ENCODE results near the gene SMYD3.

The SMYD3 gene

DNA sequence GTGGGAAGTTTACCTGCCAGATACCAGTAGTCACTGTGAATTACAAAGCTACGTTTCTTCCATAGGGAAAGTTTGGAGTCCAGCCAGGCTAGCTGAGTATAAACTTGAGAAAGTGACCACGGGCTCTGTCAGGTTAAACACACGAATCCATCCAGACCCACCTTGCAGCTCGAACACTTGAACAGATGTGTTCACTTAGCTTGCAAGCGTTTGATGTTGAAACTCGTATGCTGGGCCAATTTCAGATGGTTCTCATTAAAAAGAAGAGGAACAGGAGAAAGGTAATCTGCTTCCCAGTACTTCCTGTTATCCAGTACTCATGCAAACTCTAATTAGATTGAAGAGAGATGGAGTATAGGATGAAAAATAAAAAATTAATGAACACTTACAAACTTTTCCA, 636.4 kb downstream of the SMYD3 start:
- DNase-seq (ENCODE audit: low spot score), result no peak

DNA sequence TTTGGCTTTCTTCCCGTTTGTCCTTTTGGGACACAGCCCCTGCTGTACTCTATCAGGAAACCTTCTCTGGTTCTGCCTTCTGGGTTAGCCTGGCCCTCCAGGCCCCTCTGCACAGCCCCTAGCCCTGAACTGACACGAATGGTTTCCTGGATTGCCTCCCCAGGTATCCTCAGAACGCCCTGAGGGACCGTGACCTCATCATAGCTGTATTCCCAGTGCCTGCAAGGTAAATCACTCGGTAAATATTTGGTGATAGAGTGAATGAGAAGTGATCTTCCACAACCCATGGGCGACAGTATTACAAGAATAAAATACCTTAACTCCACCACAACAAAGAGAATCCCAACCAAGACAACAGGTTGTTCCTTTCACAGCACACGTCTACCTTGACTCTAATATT, 637.2 kb downstream of the SMYD3 start:
- DNase-seq (ENCODE audit: low spot score), result no peak

GRCh38 chr1:245867738-245868137, 639.3 kb downstream of the SMYD3 start:
- no peak for DNase-seq (ENCODE audit: low spot score)

GRCh38 chr1:245864872-245865271, 642.2 kb downstream of the SMYD3 start:
- DNase-seq (ENCODE audit: low spot score), result no peak

GRCh38 chr1:245863566-245864184, 643.4 kb downstream of the SMYD3 start:
- DNase-seq (ENCODE audit: low spot score), result no peak

GRCh38 chr1:245862812-245863540, 644.1 kb downstream of the SMYD3 start:
- no peak for DNase-seq (ENCODE audit: low spot score)

- DNase-seq (ENCODE audit: low spot score), result no peak
Measured at GRCh38 chr1:245860657-245861544, 646.2 kb downstream of the SMYD3 start.

DNA sequence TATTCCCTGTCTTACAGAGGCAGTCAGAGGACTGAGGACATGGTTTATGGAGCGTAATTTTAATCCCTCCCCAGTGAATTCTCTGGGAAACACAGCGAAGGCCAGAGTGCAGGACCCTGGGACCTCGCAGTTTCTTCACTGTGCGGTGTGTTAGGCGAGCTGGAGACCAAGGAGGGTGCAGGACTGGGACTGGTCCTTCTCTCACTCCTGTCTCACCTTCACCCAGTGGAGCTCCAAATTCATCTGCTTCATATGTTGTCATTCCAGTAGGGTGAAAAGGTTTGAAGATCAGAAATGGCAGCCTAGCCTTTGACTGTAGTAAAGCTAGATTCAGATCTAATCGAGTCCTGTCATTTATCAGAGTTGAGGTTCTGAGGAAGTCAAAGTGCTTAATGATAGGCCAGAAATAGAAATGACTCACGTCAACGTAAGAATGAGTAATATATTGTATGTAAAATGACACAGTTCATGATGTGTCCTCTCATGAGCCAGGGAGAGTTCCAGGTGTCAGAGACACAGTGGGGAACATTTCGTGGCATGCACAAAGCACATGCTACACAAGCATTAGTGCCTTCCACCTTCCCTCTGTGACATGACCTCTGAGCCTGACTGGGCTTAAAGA, 647.5 kb downstream of the SMYD3 start:
- no peak for DNase-seq (ENCODE audit: low spot score)

DNA sequence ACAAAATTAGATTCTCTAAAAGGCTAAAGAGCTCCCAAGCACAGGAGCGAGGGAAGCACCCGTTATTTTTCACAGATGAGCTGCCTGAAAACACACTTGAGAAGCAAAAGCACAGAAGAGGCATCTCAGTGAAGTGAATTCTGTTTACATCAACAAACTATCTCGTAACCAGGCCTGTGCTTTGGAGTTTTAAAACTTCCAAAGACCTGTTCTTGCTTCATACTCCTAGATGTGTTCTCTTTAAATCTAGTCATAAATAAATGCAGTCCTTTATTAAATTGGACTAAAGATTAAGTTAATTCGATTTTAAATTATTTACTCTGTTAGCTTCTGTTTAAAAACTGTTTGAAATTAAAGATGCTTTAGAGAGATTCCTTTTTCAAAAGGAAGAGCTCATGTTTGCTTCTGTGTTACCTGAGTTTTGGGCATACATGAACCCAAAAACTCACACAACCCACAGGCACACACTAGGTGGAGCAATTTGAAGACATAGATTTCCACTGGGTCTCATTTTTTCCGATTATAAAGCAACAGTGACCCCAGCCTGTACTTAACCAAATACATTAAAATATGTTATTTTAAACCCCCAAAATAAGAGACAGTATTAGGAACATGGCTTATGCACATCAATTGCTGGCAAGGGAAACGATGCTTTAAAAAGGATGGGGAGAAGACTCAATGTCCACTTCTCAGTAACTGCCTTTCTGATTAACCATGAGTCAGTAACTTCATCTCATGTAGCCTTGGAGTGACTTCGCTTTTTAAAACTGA, 648.2 kb downstream of the SMYD3 start:
- no peak for DNase-seq (ENCODE audit: low spot score)

DNA sequence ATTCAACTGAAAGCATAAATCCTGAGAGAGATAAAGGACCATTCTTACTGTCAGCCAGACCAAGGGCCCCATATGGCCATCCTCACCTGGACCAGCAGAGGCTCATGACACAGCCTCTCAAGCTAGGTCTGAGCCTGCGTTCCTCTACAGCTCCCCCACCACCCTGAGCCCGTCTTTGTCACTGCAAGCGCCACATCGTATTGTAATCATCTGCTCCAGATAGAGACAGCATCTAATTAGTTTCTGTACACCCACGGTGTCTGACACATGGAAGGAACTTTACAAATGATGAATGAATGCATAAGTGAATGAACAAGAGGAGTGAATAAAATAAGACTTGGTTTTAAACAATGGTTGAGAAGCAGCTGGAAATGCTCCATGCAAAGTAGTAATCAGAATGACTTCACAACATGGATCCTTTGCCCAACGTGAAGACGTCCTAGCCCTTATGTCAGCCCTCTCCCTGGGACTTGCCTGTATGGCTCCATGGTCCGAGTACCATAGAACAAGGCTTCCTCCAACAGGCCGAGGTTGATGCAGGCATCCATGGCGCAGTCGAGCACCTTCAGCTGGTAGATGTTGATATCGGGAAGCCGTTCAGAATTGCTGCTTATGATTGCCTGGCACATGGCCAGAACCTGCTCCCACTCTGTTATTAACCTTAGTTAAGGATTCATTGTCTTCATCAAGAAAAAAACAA, 648.9 kb downstream of the SMYD3 start:
- no peak for DNase-seq (ENCODE audit: low spot score)

DNA sequence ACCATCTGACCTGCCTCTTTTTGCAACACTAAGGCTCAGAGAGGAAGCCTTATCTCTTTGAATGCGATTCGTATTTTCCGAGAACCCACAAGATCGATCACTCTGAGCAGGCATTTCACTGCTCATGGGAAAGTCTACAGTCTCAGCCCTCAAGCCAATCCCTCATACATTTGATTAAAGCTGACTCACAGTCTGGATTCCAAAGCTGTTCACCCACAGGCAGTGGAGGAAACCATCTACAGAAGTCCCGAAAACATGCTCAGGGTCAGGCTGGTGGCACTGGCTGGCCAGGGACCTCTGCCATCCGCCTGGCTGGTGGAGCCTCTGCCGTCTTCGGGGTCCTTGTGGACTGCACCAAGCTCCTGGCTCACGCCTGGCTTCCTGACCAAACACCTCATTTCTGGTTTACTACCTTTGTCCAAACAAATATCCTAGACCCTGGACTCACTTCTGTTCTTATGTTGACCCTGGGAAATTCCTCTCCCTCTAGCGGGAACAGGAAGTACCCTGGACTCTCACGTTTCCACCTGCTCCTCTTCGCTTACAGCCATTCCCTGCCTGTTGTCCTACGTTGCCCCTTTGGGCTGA, 650.0 kb downstream of the SMYD3 start:
- no peak for DNase-seq (ENCODE audit: low spot score)

DNA sequence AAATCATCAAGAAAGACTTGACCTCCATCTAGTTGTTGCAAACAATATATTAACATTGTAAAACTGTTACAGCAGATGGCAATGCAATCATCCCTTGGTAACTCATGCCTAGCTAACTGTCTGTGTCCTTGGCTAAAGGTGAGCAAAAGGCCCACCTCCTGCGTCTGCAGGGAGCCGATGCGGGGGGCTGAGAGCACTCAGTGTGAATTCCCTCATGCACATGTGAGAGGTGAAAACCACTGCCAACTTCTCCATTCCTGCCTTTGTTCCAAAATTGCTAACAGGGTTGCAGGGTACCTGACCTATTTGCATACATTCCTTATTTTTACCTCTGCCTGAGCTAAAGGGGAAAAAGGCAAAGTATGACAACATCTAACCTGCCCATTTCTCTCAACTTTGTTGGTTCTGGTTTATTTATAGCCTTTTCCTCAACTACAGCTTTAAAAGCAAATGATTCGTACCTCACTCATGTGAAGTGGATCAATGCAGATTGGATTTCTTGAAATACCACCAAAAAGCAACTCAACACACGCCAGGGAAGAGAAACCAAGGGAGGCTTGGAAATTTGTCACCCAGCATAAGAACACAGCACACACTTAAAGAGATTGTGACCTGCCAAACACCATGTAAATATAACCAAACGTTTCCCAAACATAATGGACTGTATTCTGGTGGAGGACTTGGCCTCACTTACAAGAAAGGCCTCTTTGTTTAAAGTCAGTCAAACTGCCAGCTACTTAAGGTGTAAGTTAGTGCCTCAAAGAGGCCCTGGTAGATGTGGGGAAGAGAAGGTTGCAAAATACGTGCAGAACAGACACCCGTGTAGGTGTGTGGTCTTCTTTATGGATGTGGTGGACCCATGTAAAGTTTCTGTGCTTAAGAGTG, 651.0 kb downstream of the SMYD3 start:
- no peak for DNase-seq (ENCODE audit: low spot score)

GRCh38 chr1:245853291-245853690, 653.8 kb downstream of the SMYD3 start:
- DNase-seq (ENCODE audit: low spot score), result no peak

DNA sequence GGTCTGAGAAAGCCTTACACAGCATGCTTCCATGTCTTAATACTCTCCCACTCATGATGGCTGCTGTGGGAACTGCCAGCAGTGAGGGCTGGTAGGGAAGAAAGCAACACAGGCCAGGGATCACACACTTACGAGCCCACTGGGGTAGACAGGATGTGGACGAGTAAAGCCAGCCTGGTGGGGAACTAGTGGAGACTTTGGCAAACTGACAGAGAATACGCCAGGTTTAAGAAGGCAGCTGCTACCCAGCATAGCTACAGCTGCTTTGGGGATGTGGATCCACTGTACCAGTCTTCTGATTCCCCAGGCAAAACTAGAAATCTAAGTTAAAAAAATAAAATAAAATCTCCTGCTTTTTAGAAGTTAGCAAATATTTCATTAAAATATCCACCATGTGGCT, 664.0 kb downstream of the SMYD3 start:
- DNase-seq (ENCODE audit: low spot score), result no peak

GRCh38 chr1:245842106-245842505, 665.0 kb downstream of the SMYD3 start:
- no peak for DNase-seq (ENCODE audit: low spot score)

GRCh38 chr1:245840971-245841370, 666.1 kb downstream of the SMYD3 start:
- DNase-seq (ENCODE audit: low spot score), result no peak

GRCh38 chr1:245837718-245838117, 669.4 kb downstream of the SMYD3 start:
- no peak for DNase-seq (ENCODE audit: low spot score)

DNA sequence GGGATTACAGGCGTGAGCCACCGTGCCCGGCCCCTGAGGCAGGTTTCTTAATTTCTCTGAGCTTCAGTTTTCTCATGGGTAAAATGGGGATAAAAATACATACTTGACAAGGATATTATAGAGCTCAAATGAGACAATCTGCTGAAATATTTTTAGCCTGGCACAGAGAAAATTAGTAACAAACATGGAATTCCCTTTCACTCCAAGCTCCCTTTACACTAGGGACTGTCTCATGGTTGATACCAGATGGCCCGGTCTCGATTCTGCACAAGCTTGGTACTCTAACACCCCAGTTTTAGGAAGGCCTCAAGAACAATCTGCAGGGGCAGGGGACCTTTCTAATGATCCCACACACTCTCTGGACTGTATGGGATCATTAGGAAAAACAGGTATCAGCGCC, 671.7 kb downstream of the SMYD3 start:
- no peak for DNase-seq (ENCODE audit: low spot score)

- DNase-seq (ENCODE audit: low spot score), result no peak
Measured at GRCh38 chr1:245834002-245834401, 673.1 kb downstream of the SMYD3 start.

Measured in iPS-NIHi11 (cell line).